GM12875 (cell line): ENCODE measurements around the gene FBXW7.

Source experiments
- H3K4me3 ChIP-seq: one replicate; pipeline ENCODE4 v1.5.1; 2011; ENCODE audit warnings: low read depth, low read length, control low read depth
- CTCF ChIP-seq: IDR thresholded peaks from 2 replicates; pipeline ENCODE4 v1.5.1; 2011; ENCODE audit warnings: low read depth, mild to moderate bottlenecking, control low read depth, inconsistent platforms, low read length, moderate library complexity, borderline replicate concordance; ENCODE audit not compliant: insufficient read depth

FBXW7 gene

GRCh38 chr4:152294331-152294730 is 241.6 kb downstream of the FBXW7 start:
- H3K4me3 ChIP-seq: no peak overlapping the region
- TF ChIP-seq CTCF: no peak

- no peak for TF ChIP-seq CTCF
- H3K4me3 ChIP-seq: no peak overlapping the region
Measured at GRCh38 chr4:152293527-152293926, 242.4 kb downstream of the FBXW7 start.

- no peak for TF ChIP-seq CTCF
Measured at GRCh38 chr4:152290366-152290921, 245.4 kb downstream of the FBXW7 start.

GRCh38 chr4:152289941-152290340 is 246.0 kb downstream of the FBXW7 start:
- H3K4me3 ChIP-seq: no peak overlapping the region
- TF ChIP-seq CTCF: no peak

More at GRCh38 chr4:152290366-152290921, 245.4 kb downstream of the FBXW7 start:
- H3K4me3 ChIP-seq: no peak overlapping the region

GRCh38 chr4:152289541-152289940 is 246.4 kb downstream of the FBXW7 start:
- TF ChIP-seq CTCF: no peak
- H3K4me3 ChIP-seq: no peak overlapping the region

GRCh38 chr4:152283801-152284470 is 252.0 kb downstream of the FBXW7 start:
- no peak for TF ChIP-seq CTCF
- no peak overlapping the region for H3K4me3 ChIP-seq

GRCh38 chr4:152281822-152282221 is 254.1 kb downstream of the FBXW7 start:
- no peak for TF ChIP-seq CTCF
- H3K4me3 ChIP-seq: no peak overlapping the region
